Middle frontal gyrus (tissue), 1 donor: ENCODE measurements around the gene PIP5K1B.
A peak's percentile ranks its signal among the peaks of the same experiment; 100 is the strongest.
"Not testable (repeated sequence)": the region's sequence is repeated elsewhere in the genome, so short reads cannot be mapped to it uniquely, and the experiment has no call there.

ENCODE experiments used
- DNase-seq: peaks from one replicate; pipeline ENCODE4 v3.0.0-alpha.2; 2015; ENCODE audit warnings: low spot score; ENCODE audit errors: extremely low spot score

Gene PIP5K1B

DNA sequence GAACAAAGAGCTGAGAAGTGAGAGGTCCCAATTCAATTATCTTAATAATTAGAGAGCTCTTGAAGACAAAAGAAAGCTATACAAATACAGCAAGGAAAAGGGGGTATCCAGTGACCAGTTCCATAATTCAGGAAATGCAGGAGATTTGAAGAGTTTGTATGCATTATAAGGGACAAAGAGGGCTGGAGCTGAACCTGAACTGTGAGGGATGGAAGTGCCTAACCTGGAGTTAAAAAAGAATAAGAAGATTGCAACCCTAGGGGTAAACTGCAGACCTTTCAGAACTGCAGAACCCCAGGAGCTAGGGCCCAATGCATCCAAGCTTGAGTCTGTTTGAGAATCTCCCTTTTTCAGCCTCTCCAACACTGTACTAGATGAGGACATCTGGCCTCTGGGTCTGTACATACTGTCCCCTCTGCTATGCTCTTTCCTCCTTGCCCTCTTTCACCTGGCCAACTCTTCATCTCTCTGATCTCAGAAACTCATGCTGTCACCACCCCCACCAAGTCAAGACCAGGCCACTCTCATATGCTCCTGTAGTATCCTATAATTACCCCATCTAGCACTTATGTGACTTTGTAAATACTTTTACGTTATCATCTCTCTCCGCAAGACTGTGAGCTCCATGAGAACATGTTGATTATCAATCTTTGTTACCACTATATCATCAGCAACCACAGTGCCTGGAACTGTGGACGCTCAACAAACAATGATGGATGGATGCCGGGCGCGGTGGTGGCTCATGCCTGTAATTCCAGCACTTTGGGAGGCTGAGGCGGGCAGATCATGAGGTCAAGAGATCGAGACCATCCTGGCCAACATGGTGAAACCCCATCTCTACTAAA is 315.5 kb downstream of the PIP5K1B start:
- DNase-seq: no peak

DNA sequence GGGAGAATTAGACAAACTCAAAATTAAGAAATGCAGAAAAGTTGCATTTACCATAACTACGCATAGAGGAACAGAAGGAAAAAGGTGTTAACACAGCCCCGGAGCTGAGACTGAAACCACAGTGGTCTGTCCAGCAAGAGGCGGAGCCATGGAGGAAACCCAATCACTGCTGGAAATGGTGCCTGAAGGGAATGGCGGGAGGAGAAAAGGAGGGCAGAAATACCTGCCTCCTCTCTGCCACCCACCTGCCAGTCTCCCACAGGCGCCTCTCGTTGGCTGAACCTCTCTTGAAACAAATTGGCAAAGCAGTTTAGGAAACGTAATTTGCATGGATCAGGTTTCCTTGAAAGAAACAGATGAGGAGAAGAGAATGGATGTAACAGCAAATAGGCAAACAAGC is 318.6 kb downstream of the PIP5K1B start:
- DNase-seq: no peak

DNA sequence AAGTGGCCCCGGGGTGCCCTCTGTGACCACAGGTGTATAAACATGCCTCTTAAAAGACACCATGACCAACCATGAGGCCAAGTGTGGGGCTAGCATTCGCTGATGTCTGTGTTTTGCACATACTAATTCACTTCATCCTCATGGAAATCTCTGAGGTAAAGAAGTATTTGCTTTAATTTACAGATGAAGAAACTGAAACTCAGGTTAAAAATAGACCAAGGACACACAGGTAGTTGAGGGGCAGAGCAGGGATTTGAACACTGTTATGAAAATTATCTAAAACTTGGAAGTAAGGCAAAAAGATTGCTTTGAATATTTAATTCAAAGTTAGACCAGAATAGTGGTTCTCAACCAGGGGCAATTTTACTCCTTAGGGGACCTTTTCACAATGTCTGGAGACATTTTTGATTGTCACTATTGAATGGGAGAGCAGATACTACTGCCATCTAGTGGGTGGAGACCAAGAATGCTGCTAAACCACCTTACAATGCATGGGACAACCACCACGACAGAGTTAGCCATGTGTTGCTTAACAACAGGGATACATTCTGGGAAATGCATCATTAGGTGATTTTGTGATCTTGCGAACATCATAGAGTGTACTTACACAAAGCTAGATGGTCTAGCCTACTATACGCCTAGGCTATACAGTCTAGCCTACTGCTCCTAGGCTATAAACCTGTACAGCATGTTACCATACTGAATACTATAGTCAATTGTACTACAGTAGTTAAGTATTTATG is 322.5 kb downstream of the PIP5K1B start:
- DNase-seq: peak; percentile 35

DNA sequence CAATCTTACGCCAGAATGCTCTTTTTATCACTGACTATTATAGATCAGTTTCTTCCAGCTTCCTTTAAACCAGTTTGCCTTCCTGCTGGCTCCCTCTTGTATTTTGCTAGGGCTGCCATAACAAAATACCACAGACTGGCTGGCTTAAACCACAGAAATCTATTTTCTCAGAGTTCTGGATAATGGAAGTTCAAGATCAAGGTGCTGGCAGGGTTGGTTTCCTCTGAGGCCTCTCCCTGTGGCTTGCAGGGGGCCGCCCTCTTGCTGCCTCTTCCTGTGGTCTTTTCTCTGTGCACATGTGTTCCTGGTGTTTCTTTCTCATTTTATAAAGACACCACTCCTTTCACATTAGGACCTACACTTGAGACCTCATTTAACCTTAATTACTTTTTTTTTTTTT is 323.7 kb downstream of the PIP5K1B start:
- no peak for DNase-seq

DNA sequence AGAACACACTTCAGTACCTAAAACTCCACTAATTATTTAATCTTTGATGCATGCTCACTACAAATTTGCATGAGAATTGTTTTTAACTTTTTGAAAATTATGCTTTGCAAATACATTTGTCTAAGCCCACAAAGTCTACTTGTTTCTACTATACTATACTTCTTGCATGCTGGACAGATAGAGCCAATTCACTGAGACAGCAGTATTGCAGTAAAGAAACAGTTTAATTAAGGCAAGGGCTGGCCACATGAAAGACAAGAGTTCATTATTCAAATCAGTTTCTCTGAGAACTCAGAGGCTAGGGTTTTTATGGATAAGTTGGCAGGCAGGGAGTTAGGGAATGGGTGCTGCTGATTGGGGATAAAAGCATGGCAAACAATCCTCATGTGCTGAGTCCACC is 324.5 kb downstream of the PIP5K1B start:
- DNase-seq: no peak

DNA sequence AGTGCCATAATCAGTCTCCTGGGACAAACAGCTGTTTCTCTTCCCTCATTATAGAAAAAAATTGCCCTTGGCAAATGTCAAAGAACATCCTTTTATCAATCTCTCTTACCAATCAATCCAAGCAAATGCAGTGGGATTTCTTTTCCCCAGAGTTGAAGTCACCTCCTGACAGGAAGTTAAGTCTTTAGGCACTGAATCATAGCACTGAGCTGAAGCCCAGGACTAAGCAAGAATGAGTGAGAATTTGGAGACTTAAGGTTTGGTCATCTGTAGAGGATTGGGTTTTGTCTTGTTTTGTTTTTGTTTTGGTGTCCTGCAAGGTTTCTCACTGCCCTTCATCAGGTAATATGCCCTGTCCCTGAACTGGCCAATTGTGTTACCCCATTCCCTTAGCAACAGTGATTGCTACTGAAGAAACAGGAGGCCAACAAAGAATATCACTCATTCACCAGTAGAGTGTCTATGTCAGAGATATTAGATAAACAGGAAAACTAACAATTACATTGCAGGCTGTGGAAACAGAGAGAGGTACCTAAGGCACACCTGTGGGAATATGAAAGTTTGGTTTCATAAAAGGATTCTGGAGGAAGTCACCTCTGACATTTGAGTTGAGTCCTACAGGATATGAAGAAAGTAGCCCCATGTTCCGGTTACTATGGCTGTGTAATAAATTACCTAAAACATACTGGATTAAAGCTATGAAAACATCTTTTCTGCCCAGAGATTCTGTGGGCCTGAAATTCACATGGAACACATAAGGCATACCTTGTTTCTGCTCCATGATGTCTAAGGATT is 326.0 kb downstream of the PIP5K1B start:
- DNase-seq: no peak

DNA sequence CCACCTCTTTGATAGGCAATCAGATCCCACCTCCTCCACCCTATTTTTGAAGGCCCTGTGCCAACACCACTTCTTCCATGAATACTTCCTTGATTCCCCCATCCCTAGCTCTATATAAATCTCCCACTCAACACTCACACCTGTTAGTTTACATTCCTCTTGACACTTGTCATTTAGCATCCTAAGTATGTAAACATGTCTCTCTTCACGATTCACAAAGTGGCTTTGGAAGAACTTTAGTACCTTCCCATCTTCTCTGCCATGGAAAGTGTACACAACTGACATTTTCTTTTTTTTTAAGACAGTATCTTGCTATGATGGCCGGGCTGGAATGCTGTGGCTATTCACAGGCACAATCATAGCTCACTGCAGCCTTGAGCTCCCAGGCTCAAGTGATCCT is 329.0 kb downstream of the PIP5K1B start:
- no peak for DNase-seq

DNA sequence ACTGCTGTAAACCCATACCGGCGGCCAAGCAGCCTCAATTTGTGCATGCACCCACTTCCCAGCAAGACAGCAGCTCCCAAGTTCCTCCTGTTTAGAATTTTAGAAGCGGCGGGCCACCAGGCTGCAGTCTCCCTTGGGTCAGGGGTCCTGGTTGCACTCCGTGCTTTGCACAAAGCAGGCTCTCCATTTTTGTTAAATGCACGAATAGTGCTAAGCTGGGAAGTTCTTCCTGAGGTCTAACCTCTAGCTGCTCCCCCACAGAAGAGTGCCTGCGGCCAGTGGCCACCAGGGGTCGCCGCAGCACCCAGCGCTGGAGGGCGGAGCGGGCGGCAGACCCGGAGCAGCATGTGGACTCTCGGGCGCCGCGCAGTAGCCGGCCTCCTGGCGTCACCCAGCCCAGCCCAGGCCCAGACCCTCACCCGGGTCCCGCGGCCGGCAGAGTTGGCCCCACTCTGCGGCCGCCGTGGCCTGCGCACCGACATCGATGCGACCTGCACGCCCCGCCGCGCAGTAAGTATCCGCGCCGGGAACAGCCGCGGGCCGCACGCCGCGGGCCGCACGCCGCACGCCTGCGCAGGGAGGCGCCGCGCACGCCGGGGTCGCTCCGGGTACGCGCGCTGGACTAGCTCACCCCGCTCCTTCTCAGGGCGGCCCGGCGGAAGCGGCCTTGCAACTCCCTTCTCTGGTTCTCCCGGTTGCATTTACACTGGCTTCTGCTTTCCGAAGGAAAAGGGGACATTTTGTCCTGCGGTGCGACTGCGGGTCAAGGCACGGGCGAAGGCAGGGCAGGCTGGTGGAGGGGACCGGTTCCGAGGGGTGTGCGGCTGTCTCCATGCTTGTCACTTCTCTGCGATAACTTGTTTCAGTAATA is 330.6 kb downstream of the PIP5K1B start, which contains the start of gene FXN:
Gene FXN, plus strand, starts transcription at position 315 of the 871 bp plus-strand sequence. Its CDS starts 31 bp downstream, at position 346.
- DNase-seq: peak; percentile 47

DNA sequence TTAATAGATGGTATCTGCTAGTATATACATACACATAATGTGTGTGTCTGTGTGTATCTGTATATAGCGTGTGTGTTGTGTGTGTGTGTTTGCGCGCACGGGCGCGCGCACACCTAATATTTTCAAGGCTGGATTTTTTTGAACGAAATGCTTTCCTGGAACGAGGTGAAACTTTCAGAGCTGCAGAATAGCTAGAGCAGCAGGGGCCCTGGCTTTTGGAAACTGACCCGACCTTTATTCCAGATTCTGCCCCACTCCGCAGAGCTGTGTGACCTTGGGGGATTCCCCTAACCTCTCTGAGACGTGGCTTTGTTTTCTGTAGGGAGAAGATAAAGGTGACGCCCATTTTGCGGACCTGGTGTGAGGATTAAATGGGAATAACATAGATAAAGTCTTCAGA is 331.3 kb downstream of the PIP5K1B start:
- no peak for DNase-seq

DNA sequence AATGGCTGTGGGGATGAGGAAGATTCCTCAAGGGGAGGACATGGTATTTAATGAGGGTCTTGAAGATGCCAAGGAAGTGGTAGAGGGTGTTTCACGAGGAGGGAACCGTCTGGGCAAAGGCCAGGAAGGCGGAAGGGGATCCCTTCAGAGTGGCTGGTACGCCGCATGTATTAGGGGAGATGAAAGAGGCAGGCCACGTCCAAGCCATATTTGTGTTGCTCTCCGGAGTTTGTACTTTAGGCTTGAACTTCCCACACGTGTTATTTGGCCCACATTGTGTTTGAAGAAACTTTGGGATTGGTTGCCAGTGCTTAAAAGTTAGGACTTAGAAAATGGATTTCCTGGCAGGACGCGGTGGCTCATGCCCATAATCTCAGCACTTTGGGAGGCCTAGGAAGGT is 331.8 kb downstream of the PIP5K1B start:
- no peak for DNase-seq

DNA sequence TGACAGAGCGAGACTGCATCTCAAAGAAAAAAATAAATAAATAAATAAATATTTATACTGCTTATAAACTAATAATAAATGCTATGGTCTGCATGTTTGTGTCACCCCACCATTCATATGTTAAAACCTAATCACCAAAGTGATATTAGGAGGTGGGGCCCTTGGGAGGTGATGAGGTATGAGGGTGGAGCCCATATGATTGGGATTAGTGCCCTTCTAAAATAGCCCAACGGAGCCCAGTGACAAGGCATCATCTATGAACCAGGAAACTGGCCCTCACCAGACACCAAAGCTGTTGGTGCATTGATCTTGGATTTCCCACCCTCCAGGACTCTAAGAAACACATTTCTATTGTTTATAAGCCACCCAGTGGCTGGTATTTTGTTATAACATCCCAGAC is 335.6 kb downstream of the PIP5K1B start:
- DNase-seq: no peak

DNA sequence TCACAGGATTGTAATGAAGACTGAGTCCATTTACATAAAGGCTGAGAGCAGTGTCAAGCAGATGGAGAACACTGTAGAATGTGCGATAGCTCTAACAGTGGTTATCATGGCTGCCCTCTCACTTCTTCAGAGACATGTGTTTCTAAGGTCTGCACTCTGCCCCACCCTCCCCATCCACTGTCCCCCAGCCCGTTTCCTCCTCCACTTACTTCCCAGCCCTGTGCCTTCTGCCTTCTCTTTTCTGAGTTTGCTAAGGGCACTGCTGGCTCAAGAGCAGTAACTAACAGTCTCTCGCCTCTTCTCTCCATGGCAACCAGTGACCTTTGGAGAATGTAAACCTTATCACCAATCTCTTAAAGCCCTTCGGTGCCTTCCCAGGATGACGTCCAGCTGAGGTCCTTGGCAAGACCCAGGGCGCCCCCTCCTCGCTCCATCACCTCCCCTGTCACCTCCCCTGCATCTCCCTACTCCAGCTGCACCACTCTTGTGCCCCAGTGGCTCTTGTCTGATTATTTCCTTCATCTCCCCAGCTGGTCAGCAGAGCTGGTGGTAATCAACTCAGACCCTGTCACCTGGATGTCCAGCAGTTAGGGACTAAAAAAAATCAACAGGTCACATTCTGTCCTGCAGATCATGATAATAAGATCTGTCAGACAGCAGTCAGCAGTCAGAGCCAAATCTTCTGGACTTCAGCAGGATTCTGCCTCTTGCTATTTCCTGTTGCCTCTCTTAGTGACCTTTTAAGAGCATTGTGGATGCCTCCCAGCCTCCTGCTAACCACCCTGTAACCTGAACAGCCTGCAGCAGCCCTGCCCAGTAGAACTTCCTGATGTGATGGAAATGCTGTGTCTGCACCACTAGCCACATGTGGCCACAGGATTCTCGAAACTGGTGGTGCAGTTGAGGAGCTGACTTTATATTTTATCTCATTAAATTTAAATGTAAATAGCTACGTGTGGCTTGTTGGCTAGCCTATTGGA is 339.5 kb downstream of the PIP5K1B start:
- DNase-seq: no peak

DNA sequence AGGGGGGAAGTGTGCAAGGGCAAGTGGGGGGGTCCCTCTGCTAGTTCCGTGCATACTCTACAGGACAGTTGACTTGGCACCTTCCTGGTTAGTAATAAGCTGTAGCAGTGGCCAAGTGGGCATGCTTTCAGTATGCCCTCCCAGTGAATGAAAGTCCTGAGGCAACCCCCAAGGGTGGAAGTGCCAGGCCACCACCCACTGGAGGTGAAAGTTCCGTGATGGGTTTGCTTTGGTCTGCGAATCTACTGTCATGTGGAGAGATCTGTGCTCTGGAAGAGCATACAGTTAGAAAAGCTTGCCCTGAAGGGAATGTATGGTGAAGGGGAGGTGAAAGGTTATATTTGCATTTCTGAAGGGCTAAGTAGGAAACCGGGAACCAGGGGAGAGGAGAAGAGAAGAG is 340.8 kb downstream of the PIP5K1B start:
- DNase-seq: no peak

DNA sequence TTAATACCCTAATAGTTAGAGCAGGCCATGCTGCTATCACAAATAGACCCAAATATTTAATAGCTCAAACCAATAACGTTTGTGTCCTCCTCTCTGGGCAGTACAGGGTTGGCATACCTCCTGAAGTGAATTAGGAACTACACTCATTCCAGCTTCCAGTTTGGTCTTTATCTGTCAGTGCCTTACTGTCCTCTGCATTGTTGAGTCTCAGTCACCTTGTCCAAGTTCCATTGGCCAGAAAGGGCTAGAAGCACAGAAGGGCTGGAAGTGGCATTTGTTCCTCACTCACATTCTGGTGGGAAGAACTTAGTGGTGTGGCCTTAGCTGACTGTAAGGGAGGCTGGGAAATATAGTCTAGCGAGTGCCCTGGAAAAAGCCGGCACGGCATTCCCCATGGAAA is 341.7 kb downstream of the PIP5K1B start:
- DNase-seq: no peak

DNA sequence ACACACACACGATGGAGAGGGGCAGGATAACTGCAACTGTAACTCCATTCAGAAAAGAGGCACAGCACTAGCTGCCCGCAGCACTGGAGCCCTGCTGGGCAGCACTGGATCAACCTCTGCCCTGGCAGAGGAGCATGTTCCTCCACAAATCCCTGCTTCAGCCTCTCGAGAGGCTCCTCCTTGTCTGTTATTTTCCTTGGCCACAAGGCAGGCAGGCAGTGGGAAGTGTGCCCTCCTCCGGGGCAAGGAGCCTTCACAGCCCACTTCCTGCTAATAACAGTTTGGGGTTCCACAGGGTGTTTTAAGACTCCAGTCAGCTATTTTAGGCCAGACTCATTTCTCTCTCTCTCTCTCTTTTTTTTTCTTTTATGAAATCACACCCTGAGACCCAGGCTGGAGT is 342.3 kb downstream of the PIP5K1B start:
- no peak for DNase-seq

DNA sequence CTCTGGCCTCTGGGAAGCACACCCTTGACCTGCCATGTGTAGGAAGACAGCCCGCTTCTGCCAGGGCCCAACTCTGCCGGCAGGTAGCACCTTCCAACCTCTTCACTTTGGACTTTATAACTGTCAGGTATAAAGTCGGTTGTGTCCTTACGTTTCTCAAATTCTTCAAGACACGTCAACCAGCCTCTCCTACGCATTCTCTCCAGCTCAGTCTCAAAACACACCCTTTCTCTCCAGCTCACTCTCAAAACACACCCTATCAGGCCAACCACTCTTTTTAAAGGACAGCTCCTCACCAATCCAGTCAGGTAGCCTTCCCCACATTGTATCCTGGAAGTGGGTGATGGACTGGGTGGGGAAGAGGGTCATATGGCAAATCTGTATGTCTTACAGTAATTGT is 344.1 kb downstream of the PIP5K1B start:
- no peak for DNase-seq

DNA sequence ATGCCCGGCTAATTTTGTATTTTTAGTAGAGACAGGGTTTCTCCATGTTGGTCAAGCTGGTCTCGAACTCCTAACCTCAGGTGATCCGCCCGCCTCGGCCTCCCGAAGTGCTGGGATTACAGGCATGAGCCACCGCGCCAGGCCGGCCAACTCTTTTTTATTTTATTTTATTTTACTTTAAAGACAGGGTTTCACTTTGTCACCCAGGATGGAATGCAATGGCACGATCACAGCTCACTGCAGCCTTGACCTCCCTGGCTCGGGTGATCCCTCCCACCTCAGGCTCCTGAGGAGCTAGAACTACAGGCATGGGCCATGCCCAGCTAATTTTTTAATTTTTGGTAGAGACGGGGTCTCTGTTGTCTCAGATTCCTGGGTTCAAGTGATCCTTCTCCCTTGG is 345.9 kb downstream of the PIP5K1B start:
- not testable (repeated sequence) for DNase-seq

DNA sequence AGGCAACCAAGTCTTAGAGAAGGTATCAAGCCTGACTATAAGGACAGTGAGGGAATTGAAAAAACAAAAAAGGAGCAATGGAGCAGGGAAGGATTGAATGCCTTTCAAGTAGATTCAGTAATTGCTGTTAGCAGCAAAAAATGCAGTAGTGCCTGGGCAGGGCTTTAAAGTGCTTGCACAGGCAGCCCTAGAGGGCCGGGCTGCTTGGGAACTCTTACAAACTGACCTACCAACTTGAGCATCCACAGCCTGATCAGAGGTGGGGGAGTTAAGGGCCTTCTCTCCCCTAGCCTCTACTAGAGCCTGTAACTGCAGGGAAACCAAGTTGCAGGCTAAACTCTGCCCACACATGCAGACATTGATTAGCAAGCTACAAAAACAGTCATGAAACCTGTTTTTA is 349.9 kb downstream of the PIP5K1B start:
- DNase-seq: no peak

DNA sequence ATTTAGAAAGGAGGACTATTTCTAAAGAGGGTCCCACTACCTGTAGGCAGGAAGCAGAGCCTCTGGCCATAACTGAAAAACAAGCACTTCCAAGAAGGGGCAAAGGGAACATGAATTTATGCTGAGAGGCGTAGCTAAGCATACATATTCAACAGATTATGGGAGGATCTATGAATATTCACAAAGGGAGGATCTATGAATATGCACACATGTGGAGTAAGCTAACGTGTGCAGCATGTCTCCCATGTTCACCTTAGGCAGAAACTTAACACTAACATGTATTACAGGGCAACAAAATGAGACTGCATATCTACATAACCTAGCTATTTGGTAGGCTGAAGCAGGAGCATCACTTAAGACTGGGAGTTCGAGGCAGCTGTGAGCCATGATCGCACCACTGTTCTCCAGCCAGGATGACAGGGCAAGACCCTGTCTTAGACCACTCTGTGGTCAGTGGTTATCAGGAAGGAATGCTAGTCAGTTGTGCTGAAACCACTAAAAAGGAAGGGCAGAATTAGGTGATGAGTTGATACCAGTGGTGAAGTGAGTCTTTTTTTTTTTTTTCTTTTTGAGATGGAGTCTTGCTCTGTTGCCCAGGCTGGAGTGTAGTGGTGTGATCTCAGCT is 351.3 kb downstream of the PIP5K1B start:
- no peak for DNase-seq
